ENCODE measurements around the gene UBE2E2.

The UBE2E2 gene

GRCh38 chr3:23567917-23568316, 364.8 kb downstream of the UBE2E2 start (continued):
- TF ChIP-seq BACH2 (CRISPR knock-in tag; IDR thresholded peaks at IDR 0.05; ENCODE audit: borderline replicate concordance) (no peak), ZFP30 (CRISPR knock-in tag; IDR thresholded peaks at IDR 0.05) (no peak), CSRNP3 (CRISPR knock-in tag; IDR thresholded peaks at IDR 0.05) (no peak)

- ATAC-seq = no peak
- TF ChIP-seq ZNF8 (CRISPR knock-in tag; IDR thresholded peaks at IDR 0.05) (peak; percentile 92), TSHZ2 (CRISPR knock-in tag; IDR thresholded peaks at IDR 0.05) (no peak)
Observed at GRCh38 chr3:23573827-23574226, 370.7 kb downstream of the UBE2E2 start.

GRCh38 chr3:23574822-23575315, 371.7 kb downstream of the UBE2E2 start:
- TF ChIP-seq TOX (CRISPR knock-in tag; IDR thresholded peaks at IDR 0.05; ENCODE audit: borderline replicate concordance) (no peak), OSR1 (CRISPR knock-in tag; IDR thresholded peaks at IDR 0.05) (no peak), TCF4 (CRISPR knock-in tag; IDR thresholded peaks at IDR 0.05; ENCODE audit: borderline replicate concordance) (no peak), SNAI2 (CRISPR knock-in tag; IDR thresholded peaks at IDR 0.05) (no peak)
- ATAC-seq = no peak

GRCh38 chr3:23575697-23576096, 372.6 kb downstream of the UBE2E2 start:
- TF ChIP-seq POU6F1 (CRISPR knock-in tag; IDR thresholded peaks at IDR 0.05; ENCODE audit: borderline replicate concordance, low read depth) = no peak
- no peak for TF ChIP-seq ZFP3 (CRISPR knock-in tag; IDR thresholded peaks at IDR 0.05)
- no peak for TF ChIP-seq ZNF8 (CRISPR knock-in tag; IDR thresholded peaks at IDR 0.05)
- ATAC-seq = peak; percentile 60; the same call in 2 of the 3 replicates

- TF ChIP-seq TOX (CRISPR knock-in tag; IDR thresholded peaks at IDR 0.05; ENCODE audit: borderline replicate concordance) = no peak
- TF ChIP-seq ZNF8 (CRISPR knock-in tag; IDR thresholded peaks at IDR 0.05) = no peak
- TF ChIP-seq ZFP30 (CRISPR knock-in tag; IDR thresholded peaks at IDR 0.05) = no peak
- no peak for TF ChIP-seq POU6F1 (CRISPR knock-in tag; IDR thresholded peaks at IDR 0.05; ENCODE audit: borderline replicate concordance, low read depth)
- no peak for TF ChIP-seq ISL1 (CRISPR knock-in tag; IDR thresholded peaks at IDR 0.05)
- TF ChIP-seq ZNF70 (CRISPR knock-in tag; IDR thresholded peaks at IDR 0.05) = no peak
- TF ChIP-seq BACH2 (CRISPR knock-in tag; IDR thresholded peaks at IDR 0.05; ENCODE audit: borderline replicate concordance) = no peak
- no peak for TF ChIP-seq GLIS3 (CRISPR knock-in tag; IDR thresholded peaks at IDR 0.05)
- TF ChIP-seq OSR1 (CRISPR knock-in tag; IDR thresholded peaks at IDR 0.05) = no peak
- no peak for TF ChIP-seq ZC3H10 (CRISPR knock-in tag; IDR thresholded peaks at IDR 0.05)
- TF ChIP-seq ARNTL (CRISPR knock-in tag; IDR thresholded peaks at IDR 0.05; ENCODE audit: borderline replicate concordance, low read depth) = no peak
- no peak for TF ChIP-seq CSDC2 (CRISPR knock-in tag; IDR thresholded peaks at IDR 0.05)
- TF ChIP-seq RARB (CRISPR knock-in tag; IDR thresholded peaks at IDR 0.05) = no peak
- no peak for TF ChIP-seq PATZ1 (CRISPR knock-in tag; IDR thresholded peaks at IDR 0.05; ENCODE audit: borderline replicate concordance)
- TF ChIP-seq ESRRG (CRISPR knock-in tag; IDR thresholded peaks at IDR 0.05) = no peak
- ATAC-seq = no peak
Observed at GRCh38 chr3:23576379-23576959, 373.3 kb downstream of the UBE2E2 start.
